Kidney (tissue), 14 donors: ENCODE measurements around the gene ARID5A. TPM values are rescaled to one million over a fixed set of nuclear protein-coding genes. Genes with fewer than 3 reads are reported as not detected.
A peak's percentile ranks its signal among the peaks of the same experiment; 100 is the strongest.

ENCODE experiments used
- DNase-seq, 5 donors: peaks; one replicate each; pipeline ENCODE4 v3.0.0-alpha.2; 2013 to 2020
- FAIRE-seq: peaks from 2 replicates; lab custom pipeline; 2012; peaks lifted over from hg19 to GRCh38; lab: Jason Lieb, UNC
- H3K27ac ChIP-seq, 2 donors: one replicate each; pipeline ENCODE4 v1.7.0; 2013; ENCODE audit warnings: low read depth in 2 of 2, low read length in 2 of 2, inconsistent platforms in 1 of 2
- H3K27me3 ChIP-seq: one replicate; pipeline ENCODE4 v1.7.1; 2013; ENCODE audit warnings: low read length, inconsistent platforms; ENCODE audit not compliant: control insufficient read depth, insufficient read depth
- H3K36me3 ChIP-seq, 3 donors: one replicate each; pipeline versions ENCODE4 v1.7.0 to v1.7.1; 2013; ENCODE audit warnings: low read length in 3 of 3, control low read depth in 1 of 3, inconsistent platforms in 1 of 3; ENCODE audit not compliant: insufficient read depth in 3 of 3, control insufficient read depth in 2 of 3
- H3K4me1 ChIP-seq, 3 donors: one replicate each; pipeline versions ENCODE4 v1.7.0 to v1.7.1; 2013; ENCODE audit warnings: low read length in 3 of 3, inconsistent platforms in 1 of 3, low read depth in 1 of 3; ENCODE audit not compliant: control insufficient read depth in 2 of 3, insufficient read depth in 2 of 3
- H3K4me3 ChIP-seq, 3 donors: one replicate each; pipeline versions ENCODE4 v1.7.0 to v1.8.1; 2013; ENCODE audit warnings: low read length in 3 of 3, control low read depth in 1 of 3, inconsistent platforms in 1 of 3
- H3K9ac ChIP-seq, 3 donors: one replicate each; pipeline versions ENCODE4 v1.7.0 to v1.7.1; 2013; ENCODE audit warnings: low read length in 3 of 3, control low read depth in 1 of 3, inconsistent platforms in 1 of 3
- H3K9me3 ChIP-seq, 3 donors: one replicate each; pipeline versions ENCODE4 v1.7.0 to v1.7.1; 2013; ENCODE audit warnings: low read length in 3 of 3, control low read depth in 1 of 3, inconsistent platforms in 1 of 3; ENCODE audit not compliant: control insufficient read depth in 2 of 3, insufficient read depth in 1 of 3
- intact Hi-C: fragments of 100-400 bp; cut with DNase I; formaldehyde crosslinking; loops from one replicate; pipeline ENCODE4 v1.11.1; 2022
- polyA plus RNA-seq: library from polyadenylated mRNA; stranded (reverse); fragments of 350-450 nt; fragmentation: Illumina TruSeq; extraction: RNeasy Lipid Tissue Mini Kit (QIAGEN cat#74804); gene quantifications from one replicate; pipeline ENCODE4 v1.2.3, GENCODE V29; 2014; ENCODE audit warnings: low read depth, low replicate concordance; ENCODE audit not compliant: insufficient read depth
- total RNA-seq: library from RNA; stranded (reverse); fragmentation: NEBNext Ultra II Directional; extraction: Animal tissue kit (Norgen Biotek cat#: 25700); gene quantifications from one replicate; pipeline ENCODE4 v1.2.1, GENCODE V29; 2021
- TF ChIP-seq, protein P1 (sequence below): IDR thresholded peaks from 3 replicates; pipeline ENCODE4 v1.5.1; 2012; ENCODE audit warnings: mild to moderate bottlenecking, moderate library complexity, borderline replicate concordance; ENCODE audit not compliant: insufficient read depth; ENCODE audit errors: extremely low read depth
- donor health status: control.
- donor health status: control.
- donor health status: control.
- donor health status: control.
- donor health status: control.
- donor health status: DM: yes; HTN: yes; CAD: no.
- donor health status: Normal renal cell carcinoma (clear cell type).

ARID5A gene
- total and polyA plus RNA-seq, 2 donors from 2014 or later = 8.6 to 26.3 TPM

DNA sequence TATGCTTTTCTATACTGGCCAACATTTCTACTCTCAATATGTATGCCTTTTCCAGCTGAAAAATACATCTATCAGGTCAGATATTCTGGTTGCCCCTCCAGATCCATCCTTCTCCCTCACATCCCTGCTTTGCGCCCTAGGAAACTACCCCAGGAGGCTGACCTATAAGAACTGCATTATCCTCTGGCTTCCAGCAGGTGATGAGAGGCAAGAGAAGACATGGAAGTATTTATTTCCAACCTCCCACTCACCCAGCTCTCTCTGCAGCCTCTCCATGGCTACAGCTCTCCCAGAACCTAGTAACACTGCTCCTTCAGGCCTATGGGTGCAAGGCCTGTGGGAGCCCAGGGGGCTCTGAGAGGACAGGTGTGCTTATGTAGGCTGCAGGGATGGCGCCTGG lies 42.9 kb downstream of the ARID5A start:
- TF ChIP-seq, protein P1, sequence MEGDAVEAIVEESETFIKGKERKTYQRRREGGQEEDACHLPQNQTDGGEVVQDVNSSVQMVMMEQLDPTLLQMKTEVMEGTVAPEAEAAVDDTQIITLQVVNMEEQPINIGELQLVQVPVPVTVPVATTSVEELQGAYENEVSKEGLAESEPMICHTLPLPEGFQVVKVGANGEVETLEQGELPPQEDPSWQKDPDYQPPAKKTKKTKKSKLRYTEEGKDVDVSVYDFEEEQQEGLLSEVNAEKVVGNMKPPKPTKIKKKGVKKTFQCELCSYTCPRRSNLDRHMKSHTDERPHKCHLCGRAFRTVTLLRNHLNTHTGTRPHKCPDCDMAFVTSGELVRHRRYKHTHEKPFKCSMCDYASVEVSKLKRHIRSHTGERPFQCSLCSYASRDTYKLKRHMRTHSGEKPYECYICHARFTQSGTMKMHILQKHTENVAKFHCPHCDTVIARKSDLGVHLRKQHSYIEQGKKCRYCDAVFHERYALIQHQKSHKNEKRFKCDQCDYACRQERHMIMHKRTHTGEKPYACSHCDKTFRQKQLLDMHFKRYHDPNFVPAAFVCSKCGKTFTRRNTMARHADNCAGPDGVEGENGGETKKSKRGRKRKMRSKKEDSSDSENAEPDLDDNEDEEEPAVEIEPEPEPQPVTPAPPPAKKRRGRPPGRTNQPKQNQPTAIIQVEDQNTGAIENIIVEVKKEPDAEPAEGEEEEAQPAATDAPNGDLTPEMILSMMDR = no peak
- intact Hi-C loops = no loop called here
- no peaks in the 10 kb centered on the region for H3K4me1 ChIP-seq
- no peak overlapping the region for H3K4me3 ChIP-seq
- no peak overlapping the region for H3K9ac ChIP-seq
- no peak overlapping the region for H3K27ac ChIP-seq
- no peak for FAIRE-seq
- H3K9me3 ChIP-seq = no peaks in the 10 kb centered on the region
- no peaks in the 10 kb centered on the region for H3K27me3 ChIP-seq
- DNase-seq = no peak
- H3K36me3 ChIP-seq = no peaks in the 10 kb centered on the region

DNA sequence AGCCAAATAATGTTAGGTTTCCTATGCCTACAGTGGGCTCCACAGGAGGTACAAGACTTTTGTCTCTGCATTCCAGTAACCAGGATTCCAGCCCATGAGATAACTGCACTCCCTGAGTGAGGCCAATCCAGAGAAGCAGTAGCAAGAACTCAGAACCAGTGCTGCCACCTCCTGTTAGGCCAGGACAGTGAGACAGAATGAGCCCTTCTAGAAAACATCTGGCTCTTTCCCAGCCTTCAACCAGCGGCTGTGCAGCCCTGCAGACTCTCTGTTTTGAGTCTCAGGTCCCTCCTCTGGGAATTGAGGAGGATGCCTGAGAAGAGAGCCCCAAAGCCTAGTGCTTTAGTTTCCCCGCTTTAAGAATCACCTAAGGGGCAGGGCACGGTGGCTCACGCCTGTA lies 44.2 kb downstream of the ARID5A start:
- no peak overlapping the region for H3K4me3 ChIP-seq
- H3K27me3 ChIP-seq = no peaks in the 10 kb centered on the region
- no peak overlapping the region for H3K9ac ChIP-seq
- H3K36me3 ChIP-seq = no peaks in the 10 kb centered on the region
- DNase-seq (peak in 2 of 5 donors; percentile 19 to 33), FAIRE-seq (no peak)
- no peaks in the 10 kb centered on the region for H3K9me3 ChIP-seq
- intact Hi-C loops = no loop called here
- H3K4me1 ChIP-seq = no peaks in the 10 kb centered on the region
- H3K27ac ChIP-seq = no peak overlapping the region
- TF ChIP-seq, protein P1 = no peak

DNA sequence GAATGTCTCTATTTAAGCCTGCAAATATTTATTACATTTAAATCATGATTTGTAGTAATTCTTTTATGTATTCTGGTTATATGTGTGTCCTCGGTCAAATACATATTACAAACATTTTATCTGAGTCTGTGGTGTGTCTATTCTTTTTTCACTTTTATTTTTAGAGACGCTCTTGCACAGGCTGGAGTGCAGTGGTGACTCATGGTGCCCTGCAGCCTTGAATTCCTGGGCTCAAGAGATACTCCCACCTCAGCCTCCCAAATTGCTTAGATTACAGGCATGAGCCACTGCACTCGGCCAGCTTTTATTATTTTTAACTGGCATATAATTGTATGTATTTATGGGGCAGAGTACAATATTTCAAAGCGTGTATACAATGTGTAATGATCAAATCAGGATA lies 47.5 kb downstream of the ARID5A start:
- H3K4me1 ChIP-seq = no peaks in the 10 kb centered on the region
- DNase-seq = no peak

More for the DNA sequence above, 47.5 kb downstream of the ARID5A start:
- intact Hi-C loops = no loop called here
- H3K27ac ChIP-seq = no peak overlapping the region
- no peak for FAIRE-seq
- no peaks in the 10 kb centered on the region for H3K27me3 ChIP-seq
- H3K36me3 ChIP-seq = no peaks in the 10 kb centered on the region
- H3K4me3 ChIP-seq = no peak overlapping the region
- no peaks in the 10 kb centered on the region for H3K9me3 ChIP-seq
- TF ChIP-seq, protein P1 = no peak
- H3K9ac ChIP-seq = no peak overlapping the region
